ENCODE measurements around the gene DCHS2. TPM values are rescaled to one million over a fixed set of nuclear protein-coding genes. Genes with fewer than 3 reads are reported as not detected.

DCHS2 gene
- total RNA-seq, 1 experiment from 2014 or later, result not detected

DNA sequence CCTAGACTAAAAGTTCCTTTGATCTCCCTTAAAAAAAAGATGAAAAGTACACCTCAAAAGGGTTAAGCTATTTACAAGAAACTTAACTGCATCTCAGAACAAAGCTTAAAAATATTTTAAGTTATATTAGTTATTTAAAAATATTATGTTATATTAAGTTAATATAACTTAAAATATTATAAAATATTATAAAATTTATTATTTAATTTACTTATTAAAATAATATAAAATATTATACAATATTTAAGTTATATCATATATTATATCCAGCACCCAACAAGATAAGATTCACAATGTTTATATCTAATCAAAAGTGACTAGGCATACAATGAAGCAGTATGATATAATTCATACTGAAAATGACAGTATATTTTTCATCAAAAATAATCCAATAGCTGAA, 296.9 kb downstream of the DCHS2 start:
- ChIA-PET POLR2A (no interaction called here), CTCF (no interaction called here)
- Mint-ChIP-seq H3K27me3 (ENCODE audit: insufficient read depth, unreplicated experiment) (peaks cover 15% of the 10 kb centered on the region), H3K4me3 (ENCODE audit: unreplicated experiment) (no peak overlapping the region), H3K4me1 (ENCODE audit: low read depth, unreplicated experiment) (no peaks in the 10 kb centered on the region), H3K9me3 (ENCODE audit: unreplicated experiment) (no peaks in the 10 kb centered on the region), H3K36me3 (ENCODE audit: insufficient read depth, unreplicated experiment) (no peaks in the 10 kb centered on the region), H3K27ac (ENCODE audit: unreplicated experiment) (no peak overlapping the region)
- intact Hi-C loops (cut with micrococcal nuclease; ENCODE audit: unreplicated experiment), result no loop called here
- Histone ChIP-seq H3K4me1 (no peaks in the 10 kb centered on the region), H3K9me3 (no peaks in the 10 kb centered on the region; the same call in 1 of the 2 replicates), H3K4me3 (ENCODE audit: low read depth, low read length) (no peak overlapping the region), H3K36me3 (ENCODE audit: control insufficient read depth, insufficient read depth, low read length) (no peaks in the 10 kb centered on the region), H3K27me3 (replicated peaks; ENCODE audit: control insufficient read depth, insufficient read depth, low read length) (no peaks in the 10 kb centered on the region)
- BruUV-seq (replicated peaks), result no TSS peak
- no peak for DNase-seq
- TF ChIP-seq CTCF (IDR thresholded peaks at IDR 0.05; ENCODE audit: insufficient read depth in 1 of 2, low read depth in 1 of 2, low read length in 1 of 2, severe bottlenecking in 1 of 2, unreplicated experiment in 1 of 2), result no peak

GRCh38 chr4:154192585-154192984, 299.0 kb downstream of the DCHS2 start:
- Mint-ChIP-seq H3K4me3 (ENCODE audit: unreplicated experiment) (no peak overlapping the region), H3K4me1 (ENCODE audit: low read depth, unreplicated experiment) (no peaks in the 10 kb centered on the region), H3K27ac (ENCODE audit: unreplicated experiment) (no peak overlapping the region), H3K27me3 (ENCODE audit: insufficient read depth, unreplicated experiment) (peaks cover 19% of the 10 kb centered on the region), H3K9me3 (ENCODE audit: unreplicated experiment) (no peaks in the 10 kb centered on the region), H3K36me3 (ENCODE audit: insufficient read depth, unreplicated experiment) (no peaks in the 10 kb centered on the region)
- CTCF ChIA-PET, result no interaction called here
- Histone ChIP-seq H3K27me3 (replicated peaks; ENCODE audit: control insufficient read depth, insufficient read depth, low read length) (no peaks in the 10 kb centered on the region), H3K4me3 (ENCODE audit: low read depth, low read length) (no peak overlapping the region), H3K36me3 (ENCODE audit: control insufficient read depth, insufficient read depth, low read length) (no peaks in the 10 kb centered on the region), H3K9me3 (no peaks in the 10 kb centered on the region; the same call in 1 of the 2 replicates), H3K4me1 (no peaks in the 10 kb centered on the region)
- DNase-seq, result no peak
- intact Hi-C loops (cut with micrococcal nuclease; ENCODE audit: unreplicated experiment), result no loop called here
- POLR2A ChIA-PET, result no interaction called here
- TF ChIP-seq CTCF (IDR thresholded peaks at IDR 0.05; ENCODE audit: insufficient read depth in 1 of 2, low read depth in 1 of 2, low read length in 1 of 2, severe bottlenecking in 1 of 2, unreplicated experiment in 1 of 2), result no peak
- no TSS peak for BruUV-seq (replicated peaks)

- no peak overlapping the region for H3K27ac Mint-ChIP-seq (ENCODE audit: unreplicated experiment)
- no peak for DNase-seq
- ChIA-PET CTCF (no interaction called here), POLR2A (no interaction called here)
- Histone ChIP-seq H3K4me1 (no peaks in the 10 kb centered on the region), H3K36me3 (ENCODE audit: control insufficient read depth, insufficient read depth, low read length) (no peaks in the 10 kb centered on the region), H3K9me3 (no peaks in the 10 kb centered on the region), H3K4me3 (ENCODE audit: low read depth, low read length) (no peak overlapping the region), H3K27me3 (replicated peaks; ENCODE audit: control insufficient read depth, insufficient read depth, low read length) (no peaks in the 10 kb centered on the region)
- no TSS peak for BruUV-seq (replicated peaks)
- H3K9me3 Mint-ChIP-seq (ENCODE audit: unreplicated experiment), result no peaks in the 10 kb centered on the region
- no peak for TF ChIP-seq CTCF (IDR thresholded peaks at IDR 0.05; ENCODE audit: insufficient read depth in 1 of 2, low read depth in 1 of 2, low read length in 1 of 2, severe bottlenecking in 1 of 2, unreplicated experiment in 1 of 2)
- no peaks in the 10 kb centered on the region for H3K4me1 Mint-ChIP-seq (ENCODE audit: low read depth, unreplicated experiment)
- H3K4me3 Mint-ChIP-seq (ENCODE audit: unreplicated experiment), result no peak overlapping the region
- peaks cover 24% of the 10 kb centered on the region for H3K27me3 Mint-ChIP-seq (ENCODE audit: insufficient read depth, unreplicated experiment)
- H3K36me3 Mint-ChIP-seq (ENCODE audit: insufficient read depth, unreplicated experiment), result no peaks in the 10 kb centered on the region
- intact Hi-C loops (cut with micrococcal nuclease; ENCODE audit: unreplicated experiment), result no loop called here
These were observed 302.3 kb downstream of the DCHS2 start for GRCh38 chr4:154189346-154189745.
